HepG2 (cell line): ENCODE measurements around the gene KCNAB1.

ENCODE experiments used
- POLR2AphosphoS2 ChIP-seq: IDR thresholded peaks from 2 replicates; pipeline ENCODE4 v1.6.1; 2011; ENCODE audit warnings: low read depth, low read length, improper control_type of control experiment
- POLR2AphosphoS5 ChIP-seq: IDR thresholded peaks from 2 replicates; pipeline ENCODE4 v1.6.1; 2012; ENCODE audit warnings: low read depth, low read length
- ZNF326 ChIP-seq: sonication (generic); formaldehyde crosslinking; IDR thresholded peaks from 2 replicates; pipeline ENCODE4 v1.4.0; 2020; ENCODE audit warnings: missing genetic modification reagents, borderline replicate concordance
- TF ChIP-seq, protein P1 (sequence below): sonication (generic); formaldehyde crosslinking; IDR thresholded peaks from 2 replicates; pipeline ENCODE4 v1.5.0; 2020; ENCODE audit warnings: mild to moderate bottlenecking, missing genetic modification reagents, moderate library complexity
- TF ChIP-seq, protein P2 (sequence below): sonication (generic); formaldehyde crosslinking; IDR thresholded peaks from 2 replicates; pipeline ENCODE4 v1.4.0; 2020; ENCODE audit warnings: mild to moderate bottlenecking, missing genetic modification reagents
- TF ChIP-seq, protein P3 (sequence below): sonication (generic); formaldehyde crosslinking; IDR thresholded peaks from 2 replicates; pipeline ENCODE4 v1.8.0; 2022; ENCODE audit warnings: missing genetic modification reagents, mild to moderate bottlenecking, inconsistent platforms, borderline replicate concordance

DNA sequence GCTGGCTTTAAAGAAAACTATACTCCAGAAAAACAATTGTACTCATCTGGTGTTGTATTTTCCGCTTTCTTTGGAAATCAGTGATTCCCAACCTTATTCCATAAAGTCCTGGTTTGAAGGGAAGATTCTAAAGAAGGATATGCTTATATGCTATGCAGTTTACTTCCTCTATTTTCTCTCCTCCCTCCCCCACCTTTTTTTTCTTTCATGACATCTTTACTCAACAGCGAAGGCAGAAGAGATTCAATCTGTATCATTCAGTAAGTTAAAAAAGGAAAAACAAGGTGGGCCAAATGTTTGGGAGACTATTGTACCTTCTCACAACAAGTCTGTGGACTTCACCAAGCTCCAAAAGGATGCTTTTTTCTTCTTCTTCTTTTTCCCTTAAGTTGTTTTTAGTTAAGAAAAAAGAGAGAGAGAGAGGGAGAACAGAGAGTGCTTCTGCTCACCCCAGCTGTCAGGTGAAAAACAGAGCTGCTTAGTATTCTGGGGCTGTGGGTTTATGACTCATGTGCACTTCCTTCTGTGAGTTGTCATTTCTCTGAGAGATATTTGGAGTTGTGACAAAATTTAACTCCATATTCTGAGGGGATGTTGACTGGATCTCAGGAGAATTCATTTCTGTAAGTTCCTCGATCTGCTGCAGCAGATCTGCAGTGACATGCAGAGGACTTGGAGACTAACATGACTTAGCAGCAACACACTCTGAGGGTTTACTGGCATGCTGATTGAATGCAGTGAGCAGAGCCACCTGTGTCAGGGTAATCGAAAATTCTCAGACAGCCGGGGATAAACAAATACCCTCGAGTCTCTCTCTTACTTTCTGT, 363.8 kb downstream of the KCNAB1 start:
- no peak for TF ChIP-seq POLR2AphosphoS2
- TF ChIP-seq POLR2AphosphoS5 = no peak
- TF ChIP-seq, protein P1, sequence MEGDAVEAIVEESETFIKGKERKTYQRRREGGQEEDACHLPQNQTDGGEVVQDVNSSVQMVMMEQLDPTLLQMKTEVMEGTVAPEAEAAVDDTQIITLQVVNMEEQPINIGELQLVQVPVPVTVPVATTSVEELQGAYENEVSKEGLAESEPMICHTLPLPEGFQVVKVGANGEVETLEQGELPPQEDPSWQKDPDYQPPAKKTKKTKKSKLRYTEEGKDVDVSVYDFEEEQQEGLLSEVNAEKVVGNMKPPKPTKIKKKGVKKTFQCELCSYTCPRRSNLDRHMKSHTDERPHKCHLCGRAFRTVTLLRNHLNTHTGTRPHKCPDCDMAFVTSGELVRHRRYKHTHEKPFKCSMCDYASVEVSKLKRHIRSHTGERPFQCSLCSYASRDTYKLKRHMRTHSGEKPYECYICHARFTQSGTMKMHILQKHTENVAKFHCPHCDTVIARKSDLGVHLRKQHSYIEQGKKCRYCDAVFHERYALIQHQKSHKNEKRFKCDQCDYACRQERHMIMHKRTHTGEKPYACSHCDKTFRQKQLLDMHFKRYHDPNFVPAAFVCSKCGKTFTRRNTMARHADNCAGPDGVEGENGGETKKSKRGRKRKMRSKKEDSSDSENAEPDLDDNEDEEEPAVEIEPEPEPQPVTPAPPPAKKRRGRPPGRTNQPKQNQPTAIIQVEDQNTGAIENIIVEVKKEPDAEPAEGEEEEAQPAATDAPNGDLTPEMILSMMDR (CRISPR knock-in tag) = no peak
- TF ChIP-seq ZNF326 = no peak
- TF ChIP-seq, protein P2, sequence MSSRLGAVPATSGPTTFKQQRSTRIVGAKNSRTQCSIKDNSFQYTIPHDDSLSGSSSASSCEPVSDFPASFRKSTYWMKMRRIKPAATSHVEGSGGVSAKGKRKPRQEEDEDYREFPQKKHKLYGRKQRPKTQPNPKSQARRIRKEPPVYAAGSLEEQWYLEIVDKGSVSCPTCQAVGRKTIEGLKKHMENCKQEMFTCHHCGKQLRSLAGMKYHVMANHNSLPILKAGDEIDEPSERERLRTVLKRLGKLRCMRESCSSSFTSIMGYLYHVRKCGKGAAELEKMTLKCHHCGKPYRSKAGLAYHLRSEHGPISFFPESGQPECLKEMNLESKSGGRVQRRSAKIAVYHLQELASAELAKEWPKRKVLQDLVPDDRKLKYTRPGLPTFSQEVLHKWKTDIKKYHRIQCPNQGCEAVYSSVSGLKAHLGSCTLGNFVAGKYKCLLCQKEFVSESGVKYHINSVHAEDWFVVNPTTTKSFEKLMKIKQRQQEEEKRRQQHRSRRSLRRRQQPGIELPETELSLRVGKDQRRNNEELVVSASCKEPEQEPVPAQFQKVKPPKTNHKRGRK (CRISPR knock-in tag) = no peak
- TF ChIP-seq, protein P3, sequence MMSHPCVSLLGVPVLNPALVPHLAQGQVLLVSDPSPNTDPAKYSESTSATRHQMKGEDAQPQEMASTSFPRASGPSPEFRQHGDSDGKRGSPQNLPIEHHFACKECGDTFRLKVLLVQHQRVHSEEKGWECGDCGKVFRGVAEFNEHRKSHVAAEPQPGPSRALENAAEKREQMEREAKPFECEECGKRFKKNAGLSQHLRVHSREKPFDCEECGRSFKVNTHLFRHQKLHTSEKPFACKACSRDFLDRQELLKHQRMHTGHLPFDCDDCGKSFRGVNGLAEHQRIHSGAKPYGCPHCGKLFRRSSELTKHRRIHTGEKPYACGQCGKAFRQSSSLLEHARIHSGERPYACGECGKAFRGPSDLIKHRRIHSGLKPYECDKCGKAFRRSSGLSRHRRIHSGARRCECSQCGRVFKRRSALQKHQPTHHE (CRISPR knock-in tag) = no peak
